Measurements from ENCODE around the gene WDR46.

The WDR46 gene, protein sequence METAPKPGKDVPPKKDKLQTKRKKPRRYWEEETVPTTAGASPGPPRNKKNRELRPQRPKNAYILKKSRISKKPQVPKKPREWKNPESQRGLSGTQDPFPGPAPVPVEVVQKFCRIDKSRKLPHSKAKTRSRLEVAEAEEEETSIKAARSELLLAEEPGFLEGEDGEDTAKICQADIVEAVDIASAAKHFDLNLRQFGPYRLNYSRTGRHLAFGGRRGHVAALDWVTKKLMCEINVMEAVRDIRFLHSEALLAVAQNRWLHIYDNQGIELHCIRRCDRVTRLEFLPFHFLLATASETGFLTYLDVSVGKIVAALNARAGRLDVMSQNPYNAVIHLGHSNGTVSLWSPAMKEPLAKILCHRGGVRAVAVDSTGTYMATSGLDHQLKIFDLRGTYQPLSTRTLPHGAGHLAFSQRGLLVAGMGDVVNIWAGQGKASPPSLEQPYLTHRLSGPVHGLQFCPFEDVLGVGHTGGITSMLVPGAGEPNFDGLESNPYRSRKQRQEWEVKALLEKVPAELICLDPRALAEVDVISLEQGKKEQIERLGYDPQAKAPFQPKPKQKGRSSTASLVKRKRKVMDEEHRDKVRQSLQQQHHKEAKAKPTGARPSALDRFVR

DNA sequence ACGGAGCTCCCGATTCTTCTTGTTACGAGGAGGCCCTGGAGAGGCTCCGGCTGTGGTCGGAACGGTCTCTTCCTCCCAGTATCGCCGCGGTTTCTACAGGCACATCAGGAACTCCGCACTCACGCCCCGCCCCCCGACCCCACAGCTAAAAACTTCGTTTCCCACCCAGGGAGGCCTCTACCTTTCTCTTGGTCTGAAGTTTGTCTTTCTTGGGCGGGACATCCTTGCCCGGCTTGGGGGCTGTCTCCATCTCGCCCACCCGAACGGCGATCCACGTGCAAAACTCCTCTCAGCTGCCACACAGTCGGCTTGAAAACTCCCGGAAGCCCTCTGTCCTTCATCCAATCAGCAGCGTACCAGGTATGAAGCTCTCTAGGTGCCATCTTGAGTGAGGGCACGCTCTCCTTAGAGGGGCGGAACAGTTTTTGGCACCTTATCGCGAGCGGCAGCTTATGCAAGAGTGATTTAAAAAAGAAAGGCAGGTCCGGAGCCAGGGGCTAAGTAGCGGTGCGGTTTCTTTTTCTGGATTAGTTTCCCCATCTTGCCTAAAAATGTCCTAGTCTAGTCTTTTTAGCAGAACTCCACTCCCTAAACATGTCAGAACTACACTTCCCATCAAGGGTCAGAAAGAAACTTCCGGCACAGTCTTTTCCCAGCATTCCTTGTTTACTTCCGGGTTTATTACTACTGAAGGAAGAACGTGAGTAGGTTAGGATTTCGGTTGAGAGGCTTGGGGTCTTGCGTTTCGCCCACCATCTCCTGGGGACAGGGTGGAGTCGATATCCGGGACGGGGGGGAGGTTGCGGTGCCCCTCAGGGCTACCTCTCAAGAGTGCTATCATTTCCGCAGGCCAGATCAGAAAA lies at the start of gene WDR46, which contains the start of gene PFDN6:
TSS of gene WDR46 (minus strand) at position 319 of the 863 bp plus-strand sequence. CDS start at position 250, 69 bp downstream.
TSS of gene PFDN6 (plus strand) at position 681 of the 863 bp plus-strand sequence. CDS start 256 bp downstream, outside the sequence.
- Histone ChIP-seq H3K9me3 (ENCODE audit: control insufficient read depth, insufficient read depth, low read length) (no peaks in the 10 kb centered on the region), H3K27me3 (ENCODE audit: control insufficient read depth, low read length) (no peaks in the 10 kb centered on the region), H3F3A (ENCODE audit: control insufficient read depth, insufficient read depth) (peaks cover 11% of the 10 kb centered on the region; the same call in 1 of the 2 replicates), H3K9me2 (replicated peaks; ENCODE audit: control insufficient read depth, low read length) (no peaks in the 10 kb centered on the region), H3K4me3 (ENCODE audit: low read length) (peak within 1 kb of the TSS; percentile 93), H3K4me2 (ENCODE audit: low read length) (peak within 1 kb of the TSS; percentile 87), H3K36me3 (ENCODE audit: control insufficient read depth, low read length) (peaks cover 83% of the 10 kb centered on the region), H4K20me1 (ENCODE audit: control insufficient read depth, insufficient read depth, low read depth, low read length) (no peaks in the 10 kb centered on the region), H3K27ac (ENCODE audit: low read depth, low read length) (peak within 1 kb of the TSS; percentile 35), H3K79me2 (ENCODE audit: control insufficient read depth, low read length) (peaks cover 55% of the 10 kb centered on the region), H3K4me1 (ENCODE audit: control insufficient read depth, low read length) (peaks cover 25% of the 10 kb centered on the region)
- TF ChIP-seq, protein P1, sequence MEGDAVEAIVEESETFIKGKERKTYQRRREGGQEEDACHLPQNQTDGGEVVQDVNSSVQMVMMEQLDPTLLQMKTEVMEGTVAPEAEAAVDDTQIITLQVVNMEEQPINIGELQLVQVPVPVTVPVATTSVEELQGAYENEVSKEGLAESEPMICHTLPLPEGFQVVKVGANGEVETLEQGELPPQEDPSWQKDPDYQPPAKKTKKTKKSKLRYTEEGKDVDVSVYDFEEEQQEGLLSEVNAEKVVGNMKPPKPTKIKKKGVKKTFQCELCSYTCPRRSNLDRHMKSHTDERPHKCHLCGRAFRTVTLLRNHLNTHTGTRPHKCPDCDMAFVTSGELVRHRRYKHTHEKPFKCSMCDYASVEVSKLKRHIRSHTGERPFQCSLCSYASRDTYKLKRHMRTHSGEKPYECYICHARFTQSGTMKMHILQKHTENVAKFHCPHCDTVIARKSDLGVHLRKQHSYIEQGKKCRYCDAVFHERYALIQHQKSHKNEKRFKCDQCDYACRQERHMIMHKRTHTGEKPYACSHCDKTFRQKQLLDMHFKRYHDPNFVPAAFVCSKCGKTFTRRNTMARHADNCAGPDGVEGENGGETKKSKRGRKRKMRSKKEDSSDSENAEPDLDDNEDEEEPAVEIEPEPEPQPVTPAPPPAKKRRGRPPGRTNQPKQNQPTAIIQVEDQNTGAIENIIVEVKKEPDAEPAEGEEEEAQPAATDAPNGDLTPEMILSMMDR (IDR thresholded peaks at IDR 0.05; ENCODE audit: low read depth, low read length, poor library complexity, severe bottlenecking): no peak
- TF ChIP-seq EZH2phosphoT487 (IDR thresholded peaks at IDR 0.05; ENCODE audit: borderline replicate concordance, low read length): no peak

DNA sequence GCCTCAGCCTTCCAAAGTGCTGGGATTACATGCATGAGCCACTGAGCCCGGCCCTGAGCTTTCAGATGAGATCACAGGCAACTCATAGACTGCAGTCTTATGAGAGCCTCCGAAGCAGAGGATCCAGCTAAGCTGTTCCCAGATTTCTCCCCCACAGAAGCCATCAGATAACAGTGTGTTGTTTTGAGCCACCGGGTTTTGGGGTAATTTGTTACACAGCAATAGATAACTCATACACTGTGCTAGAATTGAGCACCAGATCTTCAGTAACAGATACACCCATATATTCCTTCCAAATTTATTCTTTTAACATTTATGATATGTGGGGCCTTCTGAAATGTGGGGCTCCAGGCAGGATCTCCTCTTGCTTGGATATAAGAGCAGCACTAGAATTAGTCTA lies 47.5 kb upstream of the WDR46 start:
- Histone ChIP-seq H3F3A (ENCODE audit: control insufficient read depth, insufficient read depth) (peaks cover 4% of the 10 kb centered on the region), H3K27ac (ENCODE audit: low read depth, low read length) (no peak overlapping the region), H3K4me3 (ENCODE audit: low read length) (no peak overlapping the region), H3K27me3 (ENCODE audit: control insufficient read depth, low read length) (no peaks in the 10 kb centered on the region), H3K36me3 (ENCODE audit: control insufficient read depth, low read length) (no peaks in the 10 kb centered on the region), H3K9me3 (ENCODE audit: control insufficient read depth, insufficient read depth, low read length) (no peaks in the 10 kb centered on the region), H3K4me1 (ENCODE audit: control insufficient read depth, low read length) (peaks cover 23% of the 10 kb centered on the region), H3K9me2 (replicated peaks; ENCODE audit: control insufficient read depth, low read length) (no peaks in the 10 kb centered on the region), H3K79me2 (ENCODE audit: control insufficient read depth, low read length) (no peaks in the 10 kb centered on the region), H4K20me1 (ENCODE audit: control insufficient read depth, insufficient read depth, low read depth, low read length) (no peaks in the 10 kb centered on the region), H3K4me2 (ENCODE audit: low read length) (no peak overlapping the region)
- TF ChIP-seq, protein P1 (IDR thresholded peaks at IDR 0.05; ENCODE audit: low read depth, low read length, poor library complexity, severe bottlenecking): no peak
- TF ChIP-seq EZH2phosphoT487 (IDR thresholded peaks at IDR 0.05; ENCODE audit: borderline replicate concordance, low read length): no peak

DNA sequence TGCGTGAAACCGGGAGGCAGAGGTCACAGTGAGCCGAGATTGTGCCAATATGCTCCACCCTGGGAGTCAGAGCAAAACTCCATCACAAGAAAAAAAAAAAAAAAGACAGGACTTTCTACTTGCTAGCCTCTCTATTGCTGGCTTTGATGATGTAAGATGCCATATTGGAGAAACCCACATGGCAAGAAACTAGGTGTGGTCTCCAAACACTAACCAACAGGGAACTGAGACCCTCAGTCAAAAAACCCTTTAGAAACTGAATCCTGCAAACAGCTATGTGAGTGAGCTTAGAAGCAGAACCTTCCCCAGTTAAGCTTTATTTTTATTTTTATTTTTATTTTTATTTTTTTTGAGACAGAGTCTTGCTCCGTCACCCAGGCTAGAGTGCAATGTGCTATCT lies 46.9 kb upstream of the WDR46 start:
- Histone ChIP-seq H3K4me1 (ENCODE audit: control insufficient read depth, low read length) (peaks cover 29% of the 10 kb centered on the region), H3K79me2 (ENCODE audit: control insufficient read depth, low read length) (no peaks in the 10 kb centered on the region), H3K27me3 (ENCODE audit: control insufficient read depth, low read length) (no peaks in the 10 kb centered on the region), H3F3A (ENCODE audit: control insufficient read depth, insufficient read depth) (peaks cover 4% of the 10 kb centered on the region), H3K27ac (ENCODE audit: low read depth, low read length) (no peak overlapping the region), H3K4me2 (ENCODE audit: low read length) (no peak overlapping the region), H3K9me2 (replicated peaks; ENCODE audit: control insufficient read depth, low read length) (no peaks in the 10 kb centered on the region), H3K36me3 (ENCODE audit: control insufficient read depth, low read length) (no peaks in the 10 kb centered on the region), H3K9me3 (ENCODE audit: control insufficient read depth, insufficient read depth, low read length) (no peaks in the 10 kb centered on the region), H4K20me1 (ENCODE audit: control insufficient read depth, insufficient read depth, low read depth, low read length) (no peaks in the 10 kb centered on the region), H3K4me3 (ENCODE audit: low read length) (no peak overlapping the region)
- TF ChIP-seq, protein P1 (IDR thresholded peaks at IDR 0.05; ENCODE audit: low read depth, low read length, poor library complexity, severe bottlenecking): no peak
- TF ChIP-seq EZH2phosphoT487 (IDR thresholded peaks at IDR 0.05; ENCODE audit: borderline replicate concordance, low read length): no peak
